Testis (tissue), 3 donors: ENCODE results near the gene BMPR1B. TPM values are rescaled to one million over a fixed set of nuclear protein-coding genes. Genes with fewer than 3 reads are reported as not detected.

Experiments used
- DNase-seq: peaks from one replicate; pipeline ENCODE4 v3.0.0-alpha.2; 2019
- H3K27ac ChIP-seq, 2 donors: fragments of 200-600 bp; sonication (generic); one replicate each; pipeline ENCODE4 v1.5.1; 2019
- H3K27me3 ChIP-seq: fragments of 200-600 bp; sonication (generic); one replicate; pipeline ENCODE4 v1.5.1; 2019
- H3K36me3 ChIP-seq: fragments of 200-600 bp; sonication (generic); one replicate; pipeline ENCODE4 v1.5.1; 2017; ENCODE audit warnings: low read depth; ENCODE audit errors: missing control alignments
- H3K4me1 ChIP-seq: fragments of 200-600 bp; sonication (generic); one replicate; pipeline ENCODE4 v1.5.1; 2019
- H3K4me3 ChIP-seq, 2 donors: fragments of 200-600 bp; sonication (generic); one replicate each; pipeline ENCODE4 v1.5.1; 2017 to 2019
- H3K9me3 ChIP-seq: fragments of 200-600 bp; sonication (generic); one replicate; pipeline ENCODE4 v1.5.1; 2017
- CTCF ChIP-seq, 3 experiments: fragments of 450-650 bp in 2 of 3; fragments of 200-600 bp in 1 of 3; sonication (generic) in 1 of 3; IDR thresholded peaks; one replicate each; pipeline ENCODE4 v1.5.1; 2016 to 2019; ENCODE audit warnings: antibody characterized with exemption in 3 of 3, mild to moderate bottlenecking in 2 of 3, moderate library complexity in 1 of 3
- POLR2A ChIP-seq: fragments of 450-650 bp; IDR thresholded peaks from one replicate; pipeline ENCODE4 v1.6.1; 2017; ENCODE audit warnings: antibody characterized with exemption, mild to moderate bottlenecking, moderate library complexity
- WGBS, 2 donors: methylation state at CpG; one replicate each; pipeline ENCODE4 v1.1.5; 2018; 5-methylcytosine and 5-hydroxymethylcytosine counted together
- intact Hi-C: fragments of 100-400 bp; cut with DNase I; formaldehyde crosslinking; loops from one replicate; pipeline ENCODE4 v1.15.1; 2023; ENCODE audit warnings: low total_unique reads
- polyA plus RNA-seq: library from polyadenylated mRNA; stranded (reverse); fragments of 350-450 nt; fragmentation: Illumina TruSeq; extraction: RNeasy Lipid Tissue Mini Kit (QIAGEN cat#74804); gene quantifications from one replicate; pipeline ENCODE4 v1.2.3, GENCODE V29; 2014; ENCODE audit warnings: low read depth, low replicate concordance; ENCODE audit not compliant: insufficient read depth
- total RNA-seq, 2 donors: library from RNA; depleted of rRNA; stranded (reverse); fragments of >200 nt; gene quantifications; one replicate each; pipeline ENCODE4 v1.2.3, GENCODE V29; 2016

BMPR1B gene
- total and polyA plus RNA-seq, 3 donors from 2014 or later, result 7.5 to 13.0 (median 9.1) TPM

DNA sequence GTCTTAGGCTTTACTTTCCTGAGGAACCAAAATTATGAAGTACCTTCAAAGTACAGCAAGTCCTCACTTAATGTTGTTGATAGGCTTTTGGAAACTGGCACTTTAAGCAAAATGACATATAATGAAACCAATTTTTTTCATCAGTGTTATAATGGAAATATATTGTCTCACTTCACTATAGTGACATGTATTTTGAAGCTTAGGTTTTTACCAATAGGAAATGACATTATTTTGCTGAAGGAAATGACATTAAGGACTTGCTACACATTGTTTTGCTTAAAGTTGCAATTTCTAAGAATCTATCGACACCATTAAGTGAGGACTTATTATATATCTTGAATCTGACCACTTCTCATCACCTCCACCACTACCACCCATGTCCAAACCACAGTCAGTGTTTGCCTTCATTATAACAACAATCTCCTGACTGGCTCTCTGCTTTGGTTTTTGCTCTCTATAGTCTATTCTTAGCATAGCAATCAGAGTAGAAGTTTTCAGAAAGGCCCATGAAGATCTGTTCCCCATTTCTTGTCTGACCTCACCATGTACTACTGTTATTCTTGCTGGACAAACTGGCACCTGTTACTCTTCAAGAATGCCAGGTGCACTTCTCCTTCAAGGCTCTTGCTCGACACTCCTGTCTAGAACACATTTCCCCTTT lies 311.2 kb downstream of the BMPR1B start:
- no peaks in the 10 kb centered on the region for H3K9me3 ChIP-seq
- intact Hi-C loops, result no loop called here
- H3K27ac ChIP-seq, result no peak overlapping the region
- no peaks in the 10 kb centered on the region for H3K36me3 ChIP-seq
- TF ChIP-seq POLR2A, result no peak
- TF ChIP-seq CTCF (IDR thresholded peaks at IDR 0.05), result no peak
- WGBS, 2 donors, result 93 to 94% methylated on average over 2 of the region's 2 CpGs
- no peaks in the 10 kb centered on the region for H3K27me3 ChIP-seq
- no peak overlapping the region for H3K4me3 ChIP-seq
- no peaks in the 10 kb centered on the region for H3K4me1 ChIP-seq
- no peak for DNase-seq

DNA sequence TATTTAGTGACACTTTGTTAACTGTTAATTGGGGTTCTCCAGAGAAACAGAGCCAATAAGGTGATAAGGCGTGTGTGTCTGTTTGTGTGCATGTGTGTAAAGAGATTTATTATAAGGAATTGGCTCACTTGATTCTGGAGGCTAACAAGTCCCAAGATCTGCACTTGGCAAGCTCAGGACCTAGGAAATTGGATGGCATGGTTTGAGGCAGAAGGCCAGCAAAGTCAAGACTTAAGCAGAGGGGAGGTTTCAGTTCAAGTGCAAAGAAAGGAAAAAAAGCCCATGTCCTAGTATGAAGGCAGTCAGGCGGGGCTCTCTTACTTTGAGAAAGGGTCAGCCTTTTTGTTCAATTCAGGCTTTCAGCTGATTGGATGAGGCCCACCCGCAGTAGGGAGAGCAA lies 314.1 kb downstream of the BMPR1B start:
- Histone ChIP-seq H3K27me3 (no peaks in the 10 kb centered on the region), H3K9me3 (no peaks in the 10 kb centered on the region), H3K4me3 (no peak overlapping the region), H3K27ac (no peak overlapping the region), H3K36me3 (no peaks in the 10 kb centered on the region), H3K4me1 (no peaks in the 10 kb centered on the region)
- no peak for DNase-seq
- intact Hi-C loops, result no loop called here
- 89 to 91% methylated on average over 3 of the region's 3 CpGs for WGBS, 2 donors
- TF ChIP-seq CTCF (IDR thresholded peaks at IDR 0.05) (no peak), POLR2A (no peak)

GRCh38 chr4:95073646-95074045 lies 315.9 kb downstream of the BMPR1B start:
- intact Hi-C loops, result no loop called here

GRCh38 chr4:95077864-95078263 lies 320.1 kb downstream of the BMPR1B start:
- H3K4me1 ChIP-seq, result no peaks in the 10 kb centered on the region
- H3K9me3 ChIP-seq, result no peaks in the 10 kb centered on the region
- H3K4me3 ChIP-seq, result no peak overlapping the region
- 72 to 79% methylated on average over 1 of the region's 1 CpG for WGBS, 2 donors
- no peak for DNase-seq
- H3K27me3 ChIP-seq, result no peaks in the 10 kb centered on the region
- no peak for TF ChIP-seq CTCF (IDR thresholded peaks at IDR 0.05)
- no peak for TF ChIP-seq POLR2A
- no peaks in the 10 kb centered on the region for H3K36me3 ChIP-seq
- intact Hi-C loops, result no loop called here
- H3K27ac ChIP-seq, result no peak overlapping the region

More at GRCh38 chr4:95073646-95074045, 315.9 kb downstream of the BMPR1B start:
- Histone ChIP-seq H3K36me3 (no peaks in the 10 kb centered on the region), H3K4me3 (no peak overlapping the region), H3K27me3 (no peaks in the 10 kb centered on the region), H3K4me1 (no peaks in the 10 kb centered on the region), H3K27ac (no peak overlapping the region), H3K9me3 (no peaks in the 10 kb centered on the region)
- DNase-seq, result no peak
- TF ChIP-seq POLR2A (no peak), CTCF (IDR thresholded peaks at IDR 0.05) (no peak)
- WGBS, 2 donors, result 82 to 98% methylated on average over 1 of the region's 1 CpG

DNA sequence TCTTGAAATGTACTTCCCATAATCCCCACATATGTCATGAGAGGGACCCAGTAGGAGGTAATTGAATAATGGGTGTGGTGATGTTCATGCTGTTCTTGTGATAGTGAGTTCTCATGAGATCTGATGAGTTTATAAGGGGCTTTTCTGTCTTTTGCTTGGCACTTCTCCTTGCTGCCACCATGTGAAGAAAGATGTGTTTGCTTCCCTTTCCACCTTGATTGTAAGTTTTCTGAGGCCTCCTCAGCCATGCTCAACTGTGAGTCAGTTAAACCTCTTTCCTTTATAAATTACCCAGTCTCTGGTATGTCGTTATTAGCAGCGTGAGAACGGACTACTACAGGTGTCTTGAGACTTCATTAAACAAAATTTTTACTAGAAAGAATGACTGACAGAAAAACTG lies 323.2 kb downstream of the BMPR1B start:
- H3K9me3 ChIP-seq, result no peaks in the 10 kb centered on the region
- no peaks in the 10 kb centered on the region for H3K4me1 ChIP-seq
- DNase-seq, result no peak
- 70 to 81% methylated on average over 3 of the region's 3 CpGs for WGBS, 2 donors
- TF ChIP-seq POLR2A, result no peak
- no peak for TF ChIP-seq CTCF (IDR thresholded peaks at IDR 0.05)
- intact Hi-C loops, result no loop called here
- no peak overlapping the region for H3K4me3 ChIP-seq
- H3K27ac ChIP-seq, result no peak overlapping the region
- H3K27me3 ChIP-seq, result no peaks in the 10 kb centered on the region
- H3K36me3 ChIP-seq, result no peaks in the 10 kb centered on the region
